HG03442 (cell line): Measurements from ENCODE around the gene AK8.
"Not testable (repeated sequence)": the region's sequence is repeated elsewhere in the genome, so short reads cannot be mapped to it uniquely, and the experiment has no call there.

Source experiments
- ATAC-seq: cut with Tn5 transposase; IDR thresholded peaks from one replicate; pipeline ENCODE4 v1.9.1; 2021; ENCODE audit warnings: mild to moderate bottlenecking, moderate library complexity; ENCODE audit not compliant: unreplicated experiment

Gene AK8

GRCh38 chr9:132721661-132722060 is 156.4 kb downstream of the AK8 start:
- no peak for ATAC-seq

- not testable (repeated sequence) for ATAC-seq
Measured at GRCh38 chr9:132718381-132718928, 159.6 kb downstream of the AK8 start.

- no peak for ATAC-seq
Measured at GRCh38 chr9:132717326-132717945, 160.6 kb downstream of the AK8 start.

- no peak for ATAC-seq
Measured at GRCh38 chr9:132716007-132716406, 162.1 kb downstream of the AK8 start.

- ATAC-seq: no peak
Measured at GRCh38 chr9:132712753-132713152, 165.3 kb downstream of the AK8 start.

- ATAC-seq: no peak
Measured at GRCh38 chr9:132711846-132712245, 166.2 kb downstream of the AK8 start.

GRCh38 chr9:132711152-132711551 is 166.9 kb downstream of the AK8 start:
- ATAC-seq: not testable (repeated sequence)

- ATAC-seq: no peak
Measured at GRCh38 chr9:132710333-132710732, 167.8 kb downstream of the AK8 start.

- ATAC-seq: no peak
Measured at GRCh38 chr9:132708769-132709430, 169.2 kb downstream of the AK8 start.

GRCh38 chr9:132708239-132708638 is 169.8 kb downstream of the AK8 start:
- ATAC-seq: no peak

- no peak for ATAC-seq
Measured at GRCh38 chr9:132703336-132703735, 174.7 kb downstream of the AK8 start.

GRCh38 chr9:132702254-132702653 is 175.8 kb downstream of the AK8 start:
- ATAC-seq: no peak

- no peak for ATAC-seq
Measured at GRCh38 chr9:132699956-132700355, 178.1 kb downstream of the AK8 start.

- no peak for ATAC-seq
Measured at GRCh38 chr9:132698989-132699388, 179.1 kb downstream of the AK8 start.

GRCh38 chr9:132697230-132697629 is 180.9 kb downstream of the AK8 start:
- ATAC-seq: no peak

GRCh38 chr9:132694144-132694543 is 183.9 kb downstream of the AK8 start:
- ATAC-seq: no peak

- ATAC-seq: no peak
Measured at GRCh38 chr9:132690696-132691095, 187.4 kb downstream of the AK8 start.

GRCh38 chr9:132683873-132684272 is 194.2 kb downstream of the AK8 start:
- ATAC-seq: no peak

GRCh38 chr9:132681561-132681960 is 196.5 kb downstream of the AK8 start:
- ATAC-seq: no peak

- ATAC-seq: no peak
Measured at GRCh38 chr9:132679946-132680625, 198.0 kb downstream of the AK8 start.

GRCh38 chr9:132677976-132678375 is 200.1 kb downstream of the AK8 start:
- ATAC-seq: no peak
